OCI-LY1 (cell line): ENCODE results near the gene MAK.

Source experiments
- EZH2 ChIP-seq: fragments of 200-600 bp; sonication (generic), shearing (Covaris generic); IDR thresholded peaks from 2 replicates; pipeline ENCODE4 v1.8.0; 2017; ENCODE audit warnings: borderline replicate concordance, mixed run types, mild to moderate bottlenecking, antibody characterized with exemption, low read length, moderate library complexity, mixed read lengths
- TF ChIP-seq, protein P1 (sequence below): fragments of 200-600 bp; sonication (generic), shearing (Covaris generic); IDR thresholded peaks from 2 replicates; pipeline ENCODE4 v1.5.1; 2017; ENCODE audit warnings: mild to moderate bottlenecking, antibody characterized with exemption, low read length, moderate library complexity, mixed read lengths

DNA sequence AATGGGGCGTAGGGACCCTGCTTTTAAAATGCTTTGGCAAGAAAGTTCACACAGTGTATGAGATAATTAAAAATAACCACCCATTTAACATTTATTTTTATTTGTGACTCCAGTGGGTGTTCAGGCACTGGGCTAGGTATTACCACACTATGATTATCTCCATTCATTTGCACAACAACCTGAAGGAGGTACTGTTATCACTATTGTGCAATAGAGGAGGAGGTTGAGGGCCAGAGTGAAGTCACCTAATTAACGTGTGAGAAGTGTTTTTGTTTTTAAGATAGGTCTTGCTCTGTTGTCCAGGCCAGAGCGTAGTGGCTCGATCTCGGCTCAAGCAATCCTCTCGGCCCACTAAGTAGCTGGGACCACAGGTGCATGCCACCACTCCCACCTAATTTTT, 29.2 kb downstream of the MAK start:
- TF ChIP-seq, protein P1, sequence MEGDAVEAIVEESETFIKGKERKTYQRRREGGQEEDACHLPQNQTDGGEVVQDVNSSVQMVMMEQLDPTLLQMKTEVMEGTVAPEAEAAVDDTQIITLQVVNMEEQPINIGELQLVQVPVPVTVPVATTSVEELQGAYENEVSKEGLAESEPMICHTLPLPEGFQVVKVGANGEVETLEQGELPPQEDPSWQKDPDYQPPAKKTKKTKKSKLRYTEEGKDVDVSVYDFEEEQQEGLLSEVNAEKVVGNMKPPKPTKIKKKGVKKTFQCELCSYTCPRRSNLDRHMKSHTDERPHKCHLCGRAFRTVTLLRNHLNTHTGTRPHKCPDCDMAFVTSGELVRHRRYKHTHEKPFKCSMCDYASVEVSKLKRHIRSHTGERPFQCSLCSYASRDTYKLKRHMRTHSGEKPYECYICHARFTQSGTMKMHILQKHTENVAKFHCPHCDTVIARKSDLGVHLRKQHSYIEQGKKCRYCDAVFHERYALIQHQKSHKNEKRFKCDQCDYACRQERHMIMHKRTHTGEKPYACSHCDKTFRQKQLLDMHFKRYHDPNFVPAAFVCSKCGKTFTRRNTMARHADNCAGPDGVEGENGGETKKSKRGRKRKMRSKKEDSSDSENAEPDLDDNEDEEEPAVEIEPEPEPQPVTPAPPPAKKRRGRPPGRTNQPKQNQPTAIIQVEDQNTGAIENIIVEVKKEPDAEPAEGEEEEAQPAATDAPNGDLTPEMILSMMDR, result no peak
- TF ChIP-seq EZH2, result no peak
